HG02798 (cell line): ENCODE measurements around the gene CDH13.

Experiments used
- ATAC-seq: cut with Tn5 transposase; IDR thresholded peaks from one replicate; pipeline ENCODE4 v1.9.1; 2021; ENCODE audit warnings: mild to moderate bottlenecking; ENCODE audit not compliant: unreplicated experiment, poor library complexity

Gene CDH13

GRCh38 chr16:83418565-83418964 is 791.8 kb downstream of the CDH13 start:
- ATAC-seq, result no peak

GRCh38 chr16:83420206-83420760 is 793.5 kb downstream of the CDH13 start:
- no peak for ATAC-seq

- ATAC-seq, result no peak
Observed at GRCh38 chr16:83433201-83433600, 806.4 kb downstream of the CDH13 start.

- ATAC-seq, result no peak
Observed at GRCh38 chr16:83437036-83437435, 810.3 kb downstream of the CDH13 start.

GRCh38 chr16:83438326-83438725 is 811.6 kb downstream of the CDH13 start:
- ATAC-seq, result no peak

GRCh38 chr16:83439412-83439811 is 812.6 kb downstream of the CDH13 start:
- no peak for ATAC-seq

GRCh38 chr16:83441517-83441916 is 814.7 kb downstream of the CDH13 start:
- no peak for ATAC-seq

- no peak for ATAC-seq
Observed at GRCh38 chr16:83443972-83444371, 817.2 kb downstream of the CDH13 start.

GRCh38 chr16:83447560-83447959 is 820.8 kb downstream of the CDH13 start:
- ATAC-seq, result no peak

GRCh38 chr16:83449861-83450260 is 823.1 kb downstream of the CDH13 start:
- ATAC-seq, result no peak

- no peak for ATAC-seq
Observed at GRCh38 chr16:83453977-83454376, 827.2 kb downstream of the CDH13 start.

GRCh38 chr16:83455716-83456115 is 828.9 kb downstream of the CDH13 start:
- ATAC-seq, result no peak

GRCh38 chr16:83456934-83457333 is 830.2 kb downstream of the CDH13 start:
- ATAC-seq, result no peak

GRCh38 chr16:83458612-83459011 is 831.8 kb downstream of the CDH13 start:
- peak; percentile 82 for ATAC-seq

- no peak for ATAC-seq
Observed at GRCh38 chr16:83464991-83465390, 838.2 kb downstream of the CDH13 start.

- no peak for ATAC-seq
Observed at GRCh38 chr16:83470416-83470815, 843.6 kb downstream of the CDH13 start.

GRCh38 chr16:83472776-83473501 is 846.2 kb downstream of the CDH13 start:
- no peak for ATAC-seq

GRCh38 chr16:83473926-83474650 is 847.3 kb downstream of the CDH13 start:
- no peak for ATAC-seq

GRCh38 chr16:83475108-83475507 is 848.3 kb downstream of the CDH13 start:
- no peak for ATAC-seq

- no peak for ATAC-seq
Observed at GRCh38 chr16:83481589-83481988, 854.8 kb downstream of the CDH13 start.

- no peak for ATAC-seq
Observed at GRCh38 chr16:83482545-83483162, 855.9 kb downstream of the CDH13 start.
